H1 (cell line): Measurements from ENCODE around the gene ARG2. TPM values are rescaled to one million over a fixed set of nuclear protein-coding genes. Genes with fewer than 3 reads are reported as not detected.

ENCODE experiments used
- CTCF ChIA-PET: fragments of 300-600 bp; sonication (Branson Sonifier 250); formaldehyde crosslinking; loops from one replicate; lab custom pipeline; 2021; ENCODE audit not compliant: partially characterized antibody; lab: Charles Lee
- POLR2A ChIA-PET: fragments of 300-600 bp; sonication (Branson Sonifier 250); formaldehyde crosslinking; loops from one replicate; lab custom pipeline; 2021; ENCODE audit warnings: inconsistent platforms; ENCODE audit not compliant: partially characterized antibody; lab: Charles Lee
- DNase-seq, 2 experiments: peaks; one replicate each; pipeline versions ENCODE4 v3.0.0 to v3.0.0-alpha.2; 2010 to 2022; ENCODE audit warnings: low spot score in 2 of 2, low read depth in 1 of 2, mixed read lengths in 1 of 2
- FAIRE-seq: peaks from 2 replicates; lab custom pipeline; 2011; peaks lifted over from hg19 to GRCh38; lab: Jason Lieb, UNC
- H2AFZ ChIP-seq: 2 replicates; pipeline ENCODE4 v1.8.1; 2012; ENCODE audit warnings: low read length, inconsistent platforms
- H2AK5ac ChIP-seq: 2 replicates; pipeline ENCODE4 v1.6.1; 2013; ENCODE audit warnings: low read depth, low read length
- H2BK120ac ChIP-seq: replicated peaks from 2 replicates; pipeline ENCODE3; 2013; ENCODE audit warnings: low read depth, low read length, inconsistent platforms
- H2BK12ac ChIP-seq: 2 replicates; pipeline ENCODE4 v1.6.1; 2013; ENCODE audit warnings: low read depth, low read length
- H2BK15ac ChIP-seq: 2 replicates; pipeline ENCODE4 v1.6.1; 2013; ENCODE audit warnings: low read length
- H2BK20ac ChIP-seq: 2 replicates; pipeline ENCODE4 v1.6.1; 2013; ENCODE audit warnings: low read length
- H2BK5ac ChIP-seq: 2 replicates; pipeline ENCODE4 v1.6.1; 2013; ENCODE audit warnings: low read depth, low read length
- H3K14ac ChIP-seq: 2 replicates; pipeline ENCODE4 v1.6.1; 2013; ENCODE audit warnings: inconsistent platforms; ENCODE audit not compliant: insufficient read length
- H3K18ac ChIP-seq: 2 replicates; pipeline ENCODE4 v1.6.1; 2013; ENCODE audit warnings: low read length; ENCODE audit errors: extremely low read depth
- H3K23ac ChIP-seq: 2 replicates; pipeline ENCODE4 v1.6.1; 2013; ENCODE audit warnings: inconsistent platforms; ENCODE audit not compliant: insufficient read length
- H3K23me2 ChIP-seq: 2 replicates; pipeline ENCODE4 v1.6.1; 2013; ENCODE audit warnings: low read depth, low read length
- H3K27ac ChIP-seq: 2 replicates; pipeline ENCODE4 v1.6.1; 2011; ENCODE audit warnings: low read depth, low read length, inconsistent platforms
- H3K27me3 ChIP-seq, 4 experiments: replicated peaks in 1 of 4; 1 replicate in 1 of 4; 2 replicates in 3 of 4; pipeline versions ENCODE4 v1.6.1 to v1.8.1; 2011 to 2013; ENCODE audit warnings: low read length in 3 of 4, mild to moderate bottlenecking in 3 of 4, inconsistent platforms in 2 of 4, mixed read lengths in 2 of 4, moderate library complexity in 1 of 4; ENCODE audit not compliant: control insufficient read depth in 3 of 4, insufficient read depth in 3 of 4; ENCODE audit errors: extremely low read depth in 1 of 4
- H3K36me3 ChIP-seq, 4 experiments: 2 replicates each; pipeline versions ENCODE4 v1.6.1 to v1.8.1; 2011 to 2013; ENCODE audit warnings: mild to moderate bottlenecking in 4 of 4, low read length in 3 of 4, moderate library complexity in 2 of 4, control low read depth in 1 of 4, inconsistent platforms in 1 of 4; ENCODE audit not compliant: insufficient read depth in 4 of 4, control insufficient read depth in 2 of 4
- H3K4ac ChIP-seq: replicated peaks from 2 replicates; pipeline ENCODE3; 2013; ENCODE audit warnings: low read length, low read depth, mixed read lengths, inconsistent platforms; ENCODE audit not compliant: insufficient read length
- H3K4me1 ChIP-seq, 4 experiments: replicated peaks in 1 of 4; 1 replicate in 1 of 4; 2 replicates in 3 of 4; pipeline versions ENCODE4 v1.6.1 to v1.8.1; 2011 to 2013; ENCODE audit warnings: low read length in 3 of 4, inconsistent platforms in 2 of 4, mixed read lengths in 1 of 4; ENCODE audit not compliant: insufficient read depth in 4 of 4, control insufficient read depth in 3 of 4
- H3K4me2 ChIP-seq, 2 experiments: 2 replicates each; pipeline versions ENCODE4 v1.6.1 to v1.8.1; 2011 to 2013; ENCODE audit warnings: low read depth in 2 of 2, low read length in 2 of 2, control low read depth in 1 of 2, inconsistent platforms in 1 of 2, mild to moderate bottlenecking in 1 of 2; ENCODE audit not compliant: insufficient read depth in 1 of 2
- H3K4me3 ChIP-seq, 4 experiments: fragments of 200-600, 300-600 bp in 1 of 4; sonication (generic), shearing (Covaris generic), sonication (Bioruptor Twin) in 1 of 4; 2 replicates each; pipeline versions ENCODE4 v1.5.1 to v1.8.1; 2011 to 2016; ENCODE audit warnings: low read length in 4 of 4, low read depth in 3 of 4, control low read depth in 2 of 4, inconsistent platforms in 2 of 4, mild to moderate bottlenecking in 2 of 4, mixed read lengths in 1 of 4, moderate library complexity in 1 of 4; ENCODE audit not compliant: insufficient read depth in 2 of 4; ENCODE audit errors: extremely low read depth in 1 of 4
- H3K56ac ChIP-seq: replicated peaks from 2 replicates; pipeline ENCODE3; 2013; ENCODE audit warnings: low read depth, mild to moderate bottlenecking, mixed read lengths, low read length, inconsistent platforms; ENCODE audit not compliant: insufficient read length
- H3K79me1 ChIP-seq: 2 replicates; pipeline ENCODE4 v1.6.1; 2013; ENCODE audit warnings: low read depth, low read length, control low read depth
- H3K79me2 ChIP-seq, 2 experiments: 2 replicates each; pipeline versions ENCODE4 v1.6.1 to v1.8.1; 2012 to 2013; ENCODE audit warnings: low read length in 2 of 2, mild to moderate bottlenecking in 2 of 2, inconsistent platforms in 1 of 2; ENCODE audit not compliant: insufficient read depth in 2 of 2, control insufficient read depth in 1 of 2
- H3K9ac ChIP-seq, 4 experiments: replicated peaks in 1 of 4; 1 replicate in 1 of 4; 2 replicates in 3 of 4; pipeline versions ENCODE4 v1.6.1 to v1.8.1; 2011 to 2013; ENCODE audit warnings: low read depth in 3 of 4, low read length in 3 of 4, control low read depth in 2 of 4, mild to moderate bottlenecking in 2 of 4, moderate library complexity in 2 of 4, inconsistent platforms in 1 of 4; ENCODE audit errors: extremely low read depth in 1 of 4
- H3K9me3 ChIP-seq, 2 experiments: 2 replicates each; pipeline versions ENCODE4 v1.6.1 to v1.8.1; 2012 to 2013; ENCODE audit warnings: mild to moderate bottlenecking in 2 of 2, moderate library complexity in 2 of 2, control low read depth in 1 of 2, inconsistent platforms in 1 of 2, low read depth in 1 of 2, low read length in 1 of 2, mixed read lengths in 1 of 2; ENCODE audit not compliant: insufficient read depth in 2 of 2
- H4K20me1 ChIP-seq, 2 experiments: replicated peaks in 1 of 2; 2 replicates each; pipeline versions ENCODE3 to v1.8.1; 2011 to 2013; ENCODE audit warnings: inconsistent platforms in 2 of 2, low read length in 2 of 2, mild to moderate bottlenecking in 1 of 2; ENCODE audit not compliant: insufficient read depth in 2 of 2, control insufficient read depth in 1 of 2
- H4K5ac ChIP-seq: 2 replicates; pipeline ENCODE4 v1.6.1; 2013; ENCODE audit warnings: low read length, low read depth, mixed read lengths, inconsistent platforms; ENCODE audit not compliant: insufficient read length
- H4K8ac ChIP-seq: 2 replicates; pipeline ENCODE4 v1.8.0; 2013; ENCODE audit warnings: mild to moderate bottlenecking, moderate library complexity, low read length, inconsistent platforms; ENCODE audit not compliant: insufficient read depth; ENCODE audit errors: extremely low read depth
- H4K91ac ChIP-seq: replicated peaks from 2 replicates; pipeline ENCODE3; 2013; ENCODE audit warnings: low read length, mixed read lengths, inconsistent platforms; ENCODE audit not compliant: insufficient read length
- CBX5 ChIP-seq: fragments of 300-800, 300-1000 bp; sonication (generic); IDR thresholded peaks from 2 replicates; pipeline ENCODE4 v1.7.1; 2016; ENCODE audit warnings: antibody characterized with exemption, low read length, low read depth
- CEBPB ChIP-seq: IDR thresholded peaks from 2 replicates; pipeline ENCODE4 v1.6.1; 2012; ENCODE audit warnings: low read depth, low read length
- FOSL1 ChIP-seq: IDR thresholded peaks from 2 replicates; pipeline ENCODE4 v1.6.1; 2011; ENCODE audit warnings: mild to moderate bottlenecking, low read depth, low read length, moderate library complexity; ENCODE audit not compliant: insufficient read depth
- RAD21 ChIP-seq, 2 experiments: IDR thresholded peaks in 1 of 2; conservative IDR thresholded peaks in 1 of 2; 2 replicates each; pipeline ENCODE4 v1.6.1; 2011; ENCODE audit warnings: low read depth in 2 of 2, low read length in 2 of 2, improper control_type of control experiment in 1 of 2, inconsistent platforms in 1 of 2, mild to moderate bottlenecking in 1 of 2, moderate library complexity in 1 of 2
- SAP30 ChIP-seq: fragments of 300-600 bp; sonication (generic); IDR thresholded peaks from 2 replicates; pipeline ENCODE4 v1.7.1; 2012; ENCODE audit warnings: low read length, moderate library complexity, mild to moderate bottlenecking, inconsistent platforms; ENCODE audit not compliant: insufficient read depth, insufficient replicate concordance
- SIRT6 ChIP-seq: IDR thresholded peaks from one replicate; pipeline ENCODE4 v1.7.1; 2012; ENCODE audit warnings: low read length, inconsistent platforms
- TAF7 ChIP-seq: optimal IDR thresholded peaks from 2 replicates; pipeline ENCODE3; 2011; ENCODE audit warnings: low read depth, mild to moderate bottlenecking, inconsistent platforms, low read length, moderate library complexity, borderline replicate concordance
- TBP ChIP-seq: IDR thresholded peaks from 2 replicates; pipeline ENCODE4 v1.6.1; 2011; ENCODE audit warnings: low read depth, low read length, improper control_type of control experiment
- YY1 ChIP-seq: IDR thresholded peaks from 2 replicates; pipeline ENCODE4 v1.6.1; 2011; ENCODE audit warnings: low read depth, mild to moderate bottlenecking, low read length
- ZNF274 ChIP-seq: IDR thresholded peaks from 2 replicates; pipeline ENCODE4 v1.7.0; 2012; ENCODE audit warnings: low read length, borderline replicate concordance; ENCODE audit errors: extremely low read depth
- WGBS, 2 experiments: shearing (Covaris generic) in 1 of 2; methylation state at CpG; one replicate each; pipeline versions ENCODE4 v1.1.6 to v1.1.7; 2013 to 2015; ENCODE audit warnings: low lambda C conversion rate in 2 of 2, mixed read lengths in 2 of 2, inconsistent platforms in 1 of 2, low coverage in 1 of 2, missing lambda C conversion rate in 1 of 2; ENCODE audit not compliant: insufficient replicate concordance in 2 of 2, insufficient coverage in 1 of 2, insufficient read length in 1 of 2; ENCODE audit errors: extremely low coverage in 1 of 2, missing lambda C conversion rate in 1 of 2; 5-methylcytosine and 5-hydroxymethylcytosine counted together
- polyA plus RNA-seq, 7 experiments: library from polyadenylated mRNA; depleted of rRNA in 3 of 7; stranded (reverse) in 5 of 7; unstranded in 2 of 7; fragments of >200 nt in 5 of 7; fragments of 200-250 nt in 2 of 7; gene quantifications; 1 replicate in 5 of 7; 2 replicates in 1 of 7; 4 replicates in 1 of 7; pipeline versions ENCODE4 v1.2.1 to v1.2.3, GENCODE V29; 2011 to 2013; ENCODE audit warnings: missing spikeins in 2 of 7, mixed read lengths in 2 of 7
- total RNA-seq: library from RNA; stranded (reverse); fragmentation: NEBNext Ultra II Directional; extraction: Animal tissue kit (Norgen Biotek cat#: 25700); gene quantifications from 2 replicates; pipeline ENCODE4 v1.2.1, GENCODE V29; 2021
- TF ChIP-seq, protein P1 (sequence below): IDR thresholded peaks from 2 replicates; pipeline ENCODE4 v1.6.1; 2011; ENCODE audit warnings: low read length, improper control_type of control experiment
- TF ChIP-seq, protein P2 (sequence below): IDR thresholded peaks from 2 replicates; pipeline ENCODE4 v1.6.1; 2012; ENCODE audit warnings: inconsistent platforms

ARG2 gene
- total and polyA plus RNA-seq, 2 of the 8 experiments (the other 6 are each of a cell fraction or from before 2014, with no cell fraction given), result 49.9 to 59.1 TPM

DNA sequence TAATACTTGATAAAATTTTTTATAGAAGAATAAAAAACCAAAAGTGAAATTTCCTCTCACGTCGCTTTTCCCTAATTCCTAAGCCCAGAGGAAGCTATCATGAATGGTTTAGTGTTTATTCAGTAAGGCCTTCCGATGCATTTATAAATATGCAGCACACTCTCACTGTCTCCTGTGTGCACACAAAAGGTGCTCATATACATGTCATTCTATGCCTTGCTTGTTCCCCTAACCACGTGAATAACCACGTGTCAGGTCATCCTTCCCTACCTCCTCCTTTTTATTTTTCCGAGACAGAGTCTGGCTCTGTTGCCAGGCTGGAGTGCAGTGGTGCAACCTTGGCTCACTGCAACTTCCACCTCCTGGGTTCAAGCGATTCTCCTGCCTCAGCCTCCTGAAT lies 49.3 kb upstream of the ARG2 start:
- Histone ChIP-seq H4K91ac (no peak overlapping the region), H2BK20ac (no peak overlapping the region), H3K36me3 (peaks cover under 1 to 3% (median 1%) of the 10 kb centered on the region in 4 experiments; a peak in 2 of 8 replicates), H4K20me1 (peaks cover 2 to 3% of the 10 kb centered on the region in 2 experiments), H3K4me2 (no peak overlapping the region), H2AFZ (no peak overlapping the region), H3K27ac (no peak overlapping the region), H4K8ac (no peak overlapping the region), H3K9me3 (no peaks in the 10 kb centered on the region), H3K27me3 (peaks cover 0 to 2% (median 0%) of the 10 kb centered on the region in 4 experiments; a peak in 1 of 7 replicates), H3K79me1 (no peaks in the 10 kb centered on the region), H3K56ac (no peak overlapping the region), H2BK5ac (no peak overlapping the region), H3K4me3 (no peak overlapping the region), H3K14ac (no peak overlapping the region), H3K79me2 (no peaks in the 10 kb centered on the region), H3K23me2 (no peaks in the 10 kb centered on the region), H2BK12ac (no peak overlapping the region), H3K18ac (no peak overlapping the region), H2BK120ac (no peak overlapping the region), H3K4ac (no peak overlapping the region), H3K4me1 (no peaks in the 10 kb centered on the region), H2BK15ac (no peak overlapping the region), H3K23ac (no peak overlapping the region), H2AK5ac (no peak overlapping the region), H3K9ac (no peak overlapping the region), H4K5ac (no peak overlapping the region)
- WGBS, 2 experiments, result 94% methylated on average over 7 of the region's 7 CpGs; no CpG with 5 or more reads in 1 of the 2 experiments
- POLR2A ChIA-PET, result interaction anchor here (0.8 to 2.8 kb wide), 5 partner anchors 9 to 184 kb away, joined by 3 to 10 read pairs (median 8); partner anchors contain the start of gene PLEKHH1
- DNase-seq (no peak), FAIRE-seq (no peak)
- CTCF ChIA-PET, result interaction anchor here (0.6 to 28.8 kb wide), 30 partner anchors 12 to 463 kb away, joined by 3 to 924 read pairs (median 6); partner anchors contain the start of genes ARG2, PLEKHH1 and RDH11
- TF ChIP-seq SIRT6 (no peak), RAD21 (IDR thresholded peaks at IDR 0.05 in 1 of 2, conservative IDR thresholded peaks at IDR 0.05 in 1 of 2; ENCODE audit: low read depth in 2 of 2, low read length in 2 of 2) (no peak), YY1 (no peak), TBP (no peak), SAP30 (no peak), ZNF274 (no peak), CEBPB (no peak), TAF7 (no peak), CBX5 (no peak), FOSL1 (no peak)
- TF ChIP-seq, protein P1, sequence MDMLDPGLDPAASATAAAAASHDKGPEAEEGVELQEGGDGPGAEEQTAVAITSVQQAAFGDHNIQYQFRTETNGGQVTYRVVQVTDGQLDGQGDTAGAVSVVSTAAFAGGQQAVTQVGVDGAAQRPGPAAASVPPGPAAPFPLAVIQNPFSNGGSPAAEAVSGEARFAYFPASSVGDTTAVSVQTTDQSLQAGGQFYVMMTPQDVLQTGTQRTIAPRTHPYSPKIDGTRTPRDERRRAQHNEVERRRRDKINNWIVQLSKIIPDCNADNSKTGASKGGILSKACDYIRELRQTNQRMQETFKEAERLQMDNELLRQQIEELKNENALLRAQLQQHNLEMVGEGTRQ, result no peak
- TF ChIP-seq, protein P2, sequence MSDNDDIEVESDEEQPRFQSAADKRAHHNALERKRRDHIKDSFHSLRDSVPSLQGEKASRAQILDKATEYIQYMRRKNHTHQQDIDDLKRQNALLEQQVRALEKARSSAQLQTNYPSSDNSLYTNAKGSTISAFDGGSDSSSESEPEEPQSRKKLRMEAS, result no peak
